HG03457 (cell line): ENCODE measurements around the gene GTF2I.
"Not testable (repeated sequence)": the region's sequence is repeated elsewhere in the genome, so short reads cannot be mapped to it uniquely, and the experiment has no call there.

ENCODE experiments used
- ATAC-seq: cut with Tn5 transposase; IDR thresholded peaks from one replicate; pipeline ENCODE4 v1.9.1; 2021; ENCODE audit warnings: moderate number of reproducible peaks; ENCODE audit not compliant: unreplicated experiment

The GTF2I gene

DNA sequence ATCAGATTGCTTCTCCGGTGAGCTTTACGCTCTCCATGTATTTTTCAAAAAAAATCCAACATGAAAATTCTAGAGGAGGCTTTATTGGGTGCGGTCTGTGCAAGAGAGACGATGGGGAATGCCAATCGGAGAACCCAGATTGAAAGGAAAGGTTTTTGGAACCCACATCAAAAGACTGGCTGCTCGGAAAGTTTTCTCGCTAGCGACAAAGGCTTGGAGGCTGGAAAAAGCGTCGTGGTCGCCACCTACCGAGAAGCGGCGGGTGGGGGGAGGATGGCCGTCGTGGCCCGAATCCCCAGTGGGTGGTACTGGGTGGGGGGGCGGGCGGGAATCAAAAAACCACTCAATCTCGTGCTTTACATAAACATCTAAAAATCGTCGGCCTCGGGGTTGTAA is 1.1 kb upstream of the GTF2I start:
- no peak for ATAC-seq

DNA sequence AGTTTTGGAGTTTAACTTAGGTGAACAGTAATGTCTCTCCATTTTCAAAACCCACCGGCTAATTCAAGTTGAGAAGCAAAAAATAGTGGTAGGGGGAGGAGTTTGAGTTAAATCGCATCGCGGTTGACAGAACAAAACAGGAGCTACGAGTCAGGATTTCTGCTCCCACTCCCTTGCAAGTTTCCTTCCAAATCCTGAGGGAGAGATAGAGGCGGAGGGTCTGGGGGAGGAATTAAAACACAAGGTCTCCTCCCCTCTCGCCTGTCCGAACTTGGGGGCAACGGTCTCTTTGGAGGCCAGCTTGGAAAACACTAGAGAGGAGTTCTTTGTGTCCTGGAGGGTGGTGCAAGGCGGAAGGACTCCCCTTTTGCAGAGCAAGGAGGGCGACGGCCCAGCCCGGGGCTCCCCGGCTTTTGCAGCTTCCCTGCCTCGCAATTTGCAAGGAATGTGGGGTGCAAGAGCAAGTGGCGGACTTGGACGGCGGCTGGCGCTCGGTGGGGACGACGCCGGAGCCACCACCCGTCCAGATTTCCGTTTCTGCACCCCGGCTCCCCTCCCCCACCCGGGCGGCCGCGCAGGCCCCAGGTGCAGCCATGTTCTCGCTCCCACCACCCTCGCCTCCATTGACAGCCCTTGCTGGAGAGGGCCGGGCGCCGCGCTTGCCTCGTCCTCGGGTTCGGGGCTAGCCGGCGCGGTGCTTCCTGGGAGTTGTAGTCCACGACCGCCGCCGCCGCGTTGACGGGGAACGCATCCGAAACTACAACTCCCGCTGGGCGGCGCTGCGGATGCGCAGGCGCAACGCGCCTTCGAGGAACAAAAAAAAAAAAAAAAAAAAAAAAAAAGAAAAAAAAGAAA is 454 bp upstream of the GTF2I start:
- ATAC-seq = peak; percentile 48

DNA sequence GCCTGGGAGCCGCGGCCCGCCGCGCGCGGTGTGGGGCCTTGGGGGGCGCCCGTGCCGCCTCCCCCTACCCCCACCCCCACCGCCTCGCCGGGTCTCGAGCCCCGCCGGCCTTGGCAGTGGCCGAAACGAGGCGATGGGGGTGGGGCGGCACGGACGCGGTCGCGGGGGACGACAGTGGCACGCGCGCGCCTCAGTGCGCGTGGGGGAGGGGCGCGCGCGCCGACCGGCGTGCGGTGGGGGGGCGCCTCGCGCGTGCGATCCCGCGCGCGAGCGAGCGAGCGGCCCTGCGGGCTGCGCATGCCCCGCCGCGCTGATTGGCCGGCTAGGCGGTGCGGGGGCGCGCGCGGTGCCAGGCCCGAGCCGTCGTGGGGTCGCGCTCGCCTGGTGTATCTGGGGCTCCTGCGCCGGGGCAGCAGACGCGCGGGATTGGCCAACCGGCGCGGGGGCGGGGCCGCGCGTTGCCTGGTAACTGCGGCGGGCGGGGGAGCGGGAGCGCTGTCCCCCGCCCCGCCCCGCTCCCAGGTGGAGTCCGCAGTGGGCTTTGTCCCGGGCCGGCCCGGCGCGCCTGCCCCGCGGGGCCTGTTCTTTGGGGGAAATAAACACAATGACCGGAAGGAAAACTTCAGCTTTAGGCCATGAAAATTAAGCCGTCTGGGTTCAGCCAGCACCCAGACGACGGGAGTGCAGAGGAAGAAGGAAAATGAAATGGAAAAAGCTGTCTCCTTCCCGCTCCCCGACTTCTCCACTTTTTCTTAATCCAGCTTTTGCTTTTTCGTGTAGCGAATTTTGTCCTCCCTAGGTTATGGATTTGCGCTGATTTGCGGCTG is 873 bp downstream of the GTF2I start:
- peak; percentile 40 for ATAC-seq

DNA sequence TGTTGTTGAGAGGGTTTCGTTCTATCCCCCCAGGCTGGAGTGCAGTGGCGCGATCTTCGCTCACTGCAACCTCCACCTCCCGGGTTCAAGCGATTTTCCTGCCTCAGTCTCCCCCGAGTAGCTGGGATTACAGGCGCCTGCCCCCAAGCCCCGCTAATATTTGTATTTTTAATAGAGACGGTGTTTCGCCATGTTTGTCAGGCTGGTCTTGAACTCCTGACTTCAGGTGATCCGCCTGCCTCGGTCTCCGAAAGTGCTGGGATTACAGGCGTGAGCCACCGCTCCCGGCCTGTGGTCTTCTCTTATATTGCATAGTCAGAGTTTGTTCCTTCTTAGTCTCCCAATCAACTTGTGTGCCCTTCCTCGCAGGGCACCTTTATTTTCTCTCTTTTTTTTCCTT is 2.7 kb downstream of the GTF2I start:
- ATAC-seq = not testable (repeated sequence)

DNA sequence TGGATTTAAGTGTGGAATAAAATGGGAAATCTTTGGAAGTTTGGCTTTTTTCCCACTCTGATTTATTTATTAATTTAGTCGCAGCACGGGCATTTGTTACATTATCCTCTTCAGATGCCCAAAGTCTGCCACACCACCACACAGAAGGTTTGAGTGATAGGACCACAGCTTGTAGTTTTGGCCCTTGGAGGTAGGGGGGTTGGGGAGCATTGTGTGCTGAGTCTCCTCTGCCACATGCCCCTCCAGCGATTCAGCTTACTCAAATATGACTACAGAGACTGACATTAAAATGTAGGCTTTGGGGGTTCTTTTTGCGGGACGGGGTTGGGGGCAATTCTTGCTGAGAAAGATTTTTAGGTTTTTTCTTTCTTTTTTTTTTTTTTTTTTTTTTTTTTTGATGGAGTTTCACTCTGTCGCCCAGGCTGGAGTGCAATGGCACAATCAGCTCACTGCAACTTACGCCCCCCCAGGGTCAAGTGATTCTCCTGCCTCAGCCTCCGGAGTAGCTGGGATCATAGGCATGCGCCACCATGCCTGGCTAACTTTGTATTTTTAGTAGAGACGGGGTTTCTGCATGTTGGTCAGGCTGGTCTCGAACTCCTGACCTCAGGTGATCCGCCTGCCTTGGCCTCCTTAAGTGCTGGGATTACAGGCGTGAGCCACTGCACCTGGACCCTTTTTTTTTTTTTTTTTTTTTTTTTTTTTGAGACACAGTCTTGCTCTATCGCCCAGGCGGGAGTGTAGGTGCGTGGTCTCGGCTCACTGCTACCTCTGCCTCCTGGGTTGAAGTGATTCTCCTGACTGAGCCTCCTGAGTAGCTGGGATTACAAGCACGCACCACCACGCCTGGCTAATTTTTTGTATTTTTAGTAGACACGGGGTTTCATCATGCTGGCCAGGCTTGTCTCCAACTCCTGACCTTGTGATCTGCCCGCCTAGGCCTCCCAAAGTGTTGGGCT is 4.6 kb downstream of the GTF2I start:
- not testable (repeated sequence) for ATAC-seq

DNA sequence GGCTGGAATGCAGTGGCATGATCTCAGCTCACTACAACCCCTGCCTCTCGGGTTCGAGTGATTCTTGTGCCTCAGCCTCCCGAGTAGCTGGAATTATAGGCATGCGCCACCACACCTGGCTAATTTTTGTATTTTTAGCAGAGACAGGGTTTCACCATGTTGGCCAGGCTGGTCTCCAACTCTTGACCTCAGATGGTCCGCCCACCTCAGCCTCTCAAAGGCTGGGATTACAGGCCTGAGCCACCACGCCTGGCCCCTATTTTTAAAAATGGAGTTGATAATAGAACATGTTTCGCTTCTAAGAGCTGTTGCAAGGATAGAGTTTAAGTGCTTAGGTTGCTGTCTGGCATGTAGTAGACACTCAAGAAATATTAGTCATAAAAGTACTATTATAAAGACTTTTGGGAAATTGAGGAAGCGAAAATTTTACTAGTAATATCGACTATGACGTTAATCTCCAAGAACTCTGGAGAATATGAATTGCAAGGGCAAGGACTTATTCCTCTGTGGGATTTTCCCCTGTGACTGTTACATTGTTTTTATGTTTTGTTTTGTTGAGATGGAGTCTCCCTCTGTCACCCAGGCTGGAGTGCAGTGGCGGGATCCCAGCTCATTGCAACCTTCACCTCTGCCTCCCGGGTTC is 7.9 kb downstream of the GTF2I start:
- no peak for ATAC-seq

DNA sequence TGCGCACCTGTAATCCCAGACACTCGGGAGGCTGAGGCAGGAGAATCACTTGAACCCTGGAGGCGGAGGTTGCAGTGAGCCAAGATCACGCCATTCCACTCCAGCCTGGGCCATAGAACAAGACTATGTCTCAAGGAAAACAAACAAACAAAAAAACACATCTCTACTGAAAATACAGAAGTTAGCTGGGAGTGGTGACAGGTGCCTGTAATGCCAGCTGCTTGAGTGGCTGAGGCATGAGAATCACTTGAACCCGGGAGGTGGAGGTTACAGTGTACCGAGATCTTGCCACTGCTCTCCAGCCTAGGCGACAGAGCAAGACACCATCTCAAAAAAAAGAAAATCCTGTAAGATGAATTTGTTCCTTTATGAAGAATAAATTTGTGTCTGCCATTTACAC is 9.5 kb downstream of the GTF2I start:
- not testable (repeated sequence) for ATAC-seq

DNA sequence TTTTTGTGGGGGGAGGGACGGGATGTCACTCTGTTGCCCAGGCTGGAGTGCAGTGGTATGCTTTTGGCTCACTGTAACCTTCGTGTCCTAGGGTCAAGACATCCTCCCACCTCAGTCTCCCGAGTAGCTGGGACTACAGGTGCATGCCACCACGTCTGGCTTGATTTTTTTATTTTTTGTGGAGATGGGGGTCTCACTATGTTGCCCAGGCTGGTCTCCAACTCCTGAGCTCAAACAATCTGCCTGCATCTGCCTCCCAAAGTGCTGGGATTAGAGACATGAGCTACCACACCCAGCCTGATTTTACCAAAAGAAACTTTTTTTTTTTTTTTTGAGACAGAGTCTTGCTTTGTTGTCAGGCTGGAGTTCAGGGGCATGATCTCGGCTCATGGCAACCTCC is 10.0 kb downstream of the GTF2I start:
- ATAC-seq = not testable (repeated sequence)

DNA sequence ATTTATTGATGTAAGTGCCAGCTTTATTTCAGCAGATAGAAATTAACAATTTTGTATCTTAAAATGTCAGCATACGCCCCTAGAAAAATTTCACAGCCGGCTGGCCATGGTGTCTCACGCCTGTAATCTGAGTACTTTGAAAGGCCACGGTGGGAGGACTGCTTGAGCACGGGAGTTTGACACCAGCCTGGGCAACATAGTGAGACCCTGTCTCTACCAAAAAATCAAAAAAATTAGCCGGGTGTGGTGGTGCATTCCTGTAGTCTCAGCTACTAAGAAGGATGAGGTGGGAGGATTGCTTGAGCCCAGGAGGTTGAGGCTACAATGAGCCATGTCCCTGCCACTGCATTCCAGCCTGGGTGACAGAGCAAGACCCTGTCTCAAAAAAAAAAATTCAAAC is 14.1 kb downstream of the GTF2I start:
- ATAC-seq = no peak

DNA sequence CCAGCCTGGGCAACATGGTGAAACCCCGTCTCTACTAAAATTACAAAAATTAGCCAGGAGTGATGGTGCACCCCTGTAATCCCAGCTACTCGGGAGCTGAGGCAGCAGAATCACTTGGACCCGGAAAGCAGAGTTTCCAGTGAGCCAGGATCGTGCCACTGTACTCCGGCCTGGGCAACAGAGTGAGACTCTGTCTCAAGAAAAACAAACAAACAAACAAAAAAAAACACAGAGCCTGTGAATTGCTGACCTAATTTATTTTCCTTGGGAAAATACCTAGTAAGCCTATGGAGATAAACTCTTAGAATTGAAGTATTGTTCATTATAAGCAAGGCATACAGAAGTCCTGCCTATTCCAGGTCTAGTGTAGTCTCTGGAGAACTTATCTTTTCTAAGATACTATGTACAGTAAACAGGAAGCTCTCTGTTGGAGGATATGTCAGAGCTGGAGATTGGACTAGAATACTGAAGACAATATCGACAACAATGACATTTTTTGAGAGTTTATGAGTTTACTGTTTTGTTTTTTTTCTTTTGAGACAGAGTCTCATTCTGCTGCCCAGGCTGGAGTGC is 14.9 kb downstream of the GTF2I start:
- no peak for ATAC-seq

DNA sequence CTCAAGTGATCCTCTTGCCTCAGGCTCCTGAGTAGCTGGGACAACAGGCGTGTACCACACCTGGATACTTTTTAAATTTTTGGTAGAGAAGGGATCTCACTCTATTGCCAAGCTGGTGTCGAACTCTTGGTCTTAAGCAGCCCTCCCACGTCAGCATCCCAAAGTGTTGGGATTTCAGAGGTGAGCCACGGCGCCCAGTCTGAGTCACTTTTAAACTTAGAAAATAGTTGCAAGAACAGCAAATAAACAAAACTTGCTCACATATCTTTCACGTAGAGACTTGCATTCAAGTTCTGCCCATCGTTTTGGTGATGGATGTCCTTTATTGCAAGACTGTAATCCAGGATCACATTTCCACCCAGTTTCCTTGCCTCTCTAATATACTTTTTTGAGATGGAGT is 16.6 kb downstream of the GTF2I start:
- ATAC-seq = no peak

DNA sequence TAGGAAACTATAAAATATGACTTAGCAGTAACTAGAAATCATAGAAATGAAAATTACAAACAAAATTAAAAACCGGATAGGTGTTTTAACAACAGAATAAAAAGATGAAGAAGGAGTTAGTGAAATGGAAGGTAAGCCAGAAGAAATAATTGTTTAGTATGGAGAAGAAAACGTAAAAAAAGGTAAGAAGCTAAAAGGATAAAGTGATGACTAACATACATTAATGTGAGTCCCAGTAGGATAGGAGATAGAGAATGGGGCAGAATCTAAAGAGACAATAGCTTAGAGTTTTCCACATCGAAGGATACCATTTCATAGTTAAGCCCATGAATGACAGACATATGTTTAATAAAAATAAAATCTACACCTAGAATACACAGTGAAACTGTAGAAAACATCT is 25.3 kb downstream of the GTF2I start:
- no peak for ATAC-seq

DNA sequence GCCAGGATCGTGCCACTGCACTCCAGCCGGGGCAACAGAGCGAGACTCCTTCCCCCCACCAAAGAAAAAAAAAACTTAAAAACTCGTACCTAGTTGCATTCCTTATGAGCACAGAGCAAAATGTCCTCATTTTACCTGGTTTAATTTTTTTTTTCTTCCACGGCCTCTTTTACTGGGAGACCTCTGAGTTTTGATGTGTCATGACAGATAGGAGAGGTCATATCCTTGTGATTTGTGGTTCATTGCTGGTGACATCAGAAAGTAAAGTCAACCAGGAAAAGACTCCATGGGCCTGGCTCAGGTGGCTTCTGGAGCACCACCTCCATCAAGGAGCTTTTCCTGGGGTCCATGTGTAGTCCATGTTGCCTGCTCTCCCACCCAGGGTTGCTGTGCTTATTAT is 26.3 kb downstream of the GTF2I start:
- no peak for ATAC-seq

DNA sequence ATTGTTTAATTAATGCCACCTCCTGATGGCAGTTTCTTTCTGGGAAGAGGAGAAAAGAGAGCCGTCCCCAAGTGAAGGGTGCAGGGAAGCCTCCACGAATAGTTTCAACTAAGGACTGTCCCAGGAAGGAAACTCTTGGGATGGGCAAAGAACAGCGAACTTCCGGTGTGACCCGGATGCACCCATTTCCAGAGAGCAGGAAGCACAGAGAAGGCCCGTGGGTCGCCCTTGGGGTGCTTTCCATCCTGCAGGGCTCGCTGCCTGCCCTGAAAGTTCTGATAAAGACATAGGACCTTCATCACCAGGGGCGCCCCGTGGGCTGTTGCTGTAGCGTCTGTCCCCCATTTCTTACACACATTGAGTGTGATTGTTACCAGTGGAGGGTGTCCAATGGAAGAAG is 27.0 kb downstream of the GTF2I start:
- ATAC-seq = no peak

DNA sequence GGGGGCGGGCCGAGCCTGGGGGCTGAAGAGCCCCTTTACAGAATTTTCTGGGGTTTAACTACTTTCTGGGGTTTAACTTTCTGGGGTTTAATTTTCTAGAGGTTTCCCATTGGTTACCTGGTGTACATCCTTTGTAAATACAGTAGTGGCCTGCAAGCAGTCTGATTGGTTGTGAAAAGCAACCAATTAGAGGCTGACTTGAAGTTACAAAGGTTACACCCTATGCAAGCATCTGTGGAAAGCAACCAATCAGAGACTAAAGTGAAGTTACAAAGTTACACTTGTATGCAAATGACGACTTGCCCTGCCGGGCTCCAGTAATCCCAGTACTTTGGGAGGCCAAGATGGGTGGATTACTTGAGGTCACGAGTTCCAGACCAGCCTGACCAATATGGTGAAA is 27.4 kb downstream of the GTF2I start:
- no peak for ATAC-seq

DNA sequence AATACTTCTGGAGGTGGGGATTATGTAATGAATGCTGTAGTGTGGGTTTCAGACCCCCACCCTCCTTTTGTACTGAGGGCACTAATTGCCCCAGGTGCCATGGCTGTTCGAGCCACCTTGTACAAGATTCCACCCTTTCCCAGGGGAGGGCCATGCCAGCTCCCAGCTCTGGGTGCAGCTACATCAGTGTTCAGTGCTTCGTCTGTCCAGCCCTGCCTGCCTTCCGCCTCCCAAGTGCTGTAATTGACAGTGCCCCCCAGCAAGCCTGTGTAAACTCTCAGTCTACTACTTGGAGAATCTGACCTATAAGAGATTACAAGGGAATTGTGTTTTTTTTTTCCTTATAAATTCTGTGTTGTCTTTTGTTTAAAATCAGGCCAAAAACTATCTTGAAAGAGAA is 33.0 kb downstream of the GTF2I start:
- no peak for ATAC-seq

DNA sequence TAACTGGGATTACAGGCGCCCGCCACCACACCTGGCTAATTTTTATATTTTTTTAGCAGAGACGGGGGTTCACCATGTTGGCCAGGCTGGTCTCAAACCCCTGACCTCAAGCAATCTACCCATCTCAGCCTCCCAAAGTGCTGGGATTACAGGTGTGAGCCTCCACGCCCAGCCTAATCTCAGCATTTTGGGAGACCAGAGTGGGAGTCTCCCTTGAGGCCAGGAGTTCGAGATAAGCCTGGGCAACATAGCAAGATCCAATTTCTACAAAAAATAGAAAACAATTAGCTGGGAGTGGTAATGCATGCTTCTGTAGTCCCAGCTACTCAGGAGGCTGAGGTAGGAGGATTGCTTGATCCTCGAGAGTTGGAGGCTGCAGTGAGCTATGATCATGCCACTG is 46.9 kb downstream of the GTF2I start:
- not testable (repeated sequence) for ATAC-seq

DNA sequence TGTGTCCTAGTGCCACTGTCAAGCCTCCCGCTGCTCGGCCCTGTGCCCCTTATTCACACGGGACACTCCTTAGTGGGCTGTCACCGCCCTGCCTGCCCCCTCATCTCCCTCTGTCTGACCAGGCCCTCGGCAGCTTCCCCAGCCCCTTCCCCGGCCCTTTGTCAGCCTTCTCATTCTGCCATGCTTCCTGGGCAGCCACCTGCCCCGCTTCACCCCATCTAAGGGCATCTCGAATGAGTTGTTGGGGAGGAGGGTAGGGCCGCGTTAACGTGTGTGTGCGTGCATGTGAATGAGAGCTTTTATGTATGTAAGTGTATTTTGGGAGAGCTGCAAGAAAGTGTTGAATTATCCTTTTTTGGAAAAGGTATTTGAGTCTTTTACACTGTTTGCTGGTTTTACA is 49.7 kb downstream of the GTF2I start:
- no peak for ATAC-seq

DNA sequence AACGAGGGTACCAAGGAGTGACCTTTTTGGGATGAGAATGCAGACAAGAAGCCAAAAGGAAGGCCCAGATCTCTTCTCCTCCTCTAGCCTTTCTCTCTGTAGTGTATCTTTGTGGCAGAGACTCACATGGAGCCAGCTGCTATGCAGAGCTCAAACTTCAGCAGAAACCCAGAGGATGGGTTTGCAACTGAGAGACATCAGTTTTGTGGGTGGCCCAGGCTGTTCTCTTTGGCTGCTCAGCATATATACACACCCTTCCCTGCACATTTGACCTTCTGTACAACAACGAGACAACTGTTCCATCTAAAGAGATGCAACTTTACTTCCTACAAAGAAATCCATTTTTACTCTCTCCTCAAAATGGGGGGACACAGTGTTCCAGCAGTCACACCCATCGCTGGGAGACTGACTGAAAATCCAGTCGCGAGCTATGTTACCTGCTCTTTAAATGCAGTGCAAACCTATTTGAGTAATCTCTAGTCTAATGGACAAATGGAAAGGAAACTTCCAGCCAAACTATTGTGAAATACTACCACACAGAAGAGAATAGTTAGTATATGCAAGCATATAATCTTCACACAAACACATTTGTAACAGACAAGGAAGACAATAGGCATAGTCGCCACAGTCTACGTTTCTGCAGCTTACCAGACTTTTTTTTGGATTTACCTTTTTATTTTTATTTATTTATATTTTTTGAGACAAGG is 51.2 kb downstream of the GTF2I start:
- ATAC-seq = no peak
